NCI-H1092 (cell line): ENCODE results near the gene NES.

Source experiments
- DNase-seq: peaks from one replicate; lab custom pipeline; 2025; lab: John Stamatoyannopoulos, UW

Gene NES

DNA sequence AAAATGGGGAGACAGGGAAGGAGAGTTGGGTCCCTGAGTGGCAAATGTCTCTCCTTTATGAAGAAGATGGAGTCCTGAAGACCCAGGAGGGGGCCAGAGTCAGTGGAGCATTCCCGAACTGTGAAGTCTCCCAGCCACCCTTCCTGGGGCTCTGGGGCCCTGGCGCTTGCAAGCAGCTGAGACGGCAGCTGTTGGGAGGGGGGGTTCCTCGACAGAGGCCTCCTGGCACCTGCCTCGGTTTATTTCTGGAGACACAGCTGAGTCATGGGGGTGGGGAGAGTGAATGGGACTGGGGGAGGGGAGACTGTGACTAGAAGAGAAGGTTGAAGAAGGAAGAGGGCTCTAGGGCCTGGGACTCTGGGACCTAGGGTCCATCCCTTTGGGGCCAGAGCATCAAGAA is 14.0 kb downstream of the NES start:
- no peak for DNase-seq

DNA sequence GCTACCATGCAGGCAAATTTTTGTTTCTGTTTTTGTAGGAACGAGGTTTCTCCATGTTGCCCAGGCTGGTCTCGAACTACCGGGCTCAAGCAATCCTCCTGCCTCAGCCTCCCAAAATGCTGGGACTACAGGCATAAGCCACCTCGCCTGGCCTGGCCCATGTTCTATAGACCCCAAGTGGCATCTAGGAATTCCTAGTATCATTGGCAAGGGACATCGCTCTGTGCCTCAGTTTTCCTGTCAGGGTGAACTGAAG is 14.5 kb downstream of the NES start:
- no peak for DNase-seq

DNA sequence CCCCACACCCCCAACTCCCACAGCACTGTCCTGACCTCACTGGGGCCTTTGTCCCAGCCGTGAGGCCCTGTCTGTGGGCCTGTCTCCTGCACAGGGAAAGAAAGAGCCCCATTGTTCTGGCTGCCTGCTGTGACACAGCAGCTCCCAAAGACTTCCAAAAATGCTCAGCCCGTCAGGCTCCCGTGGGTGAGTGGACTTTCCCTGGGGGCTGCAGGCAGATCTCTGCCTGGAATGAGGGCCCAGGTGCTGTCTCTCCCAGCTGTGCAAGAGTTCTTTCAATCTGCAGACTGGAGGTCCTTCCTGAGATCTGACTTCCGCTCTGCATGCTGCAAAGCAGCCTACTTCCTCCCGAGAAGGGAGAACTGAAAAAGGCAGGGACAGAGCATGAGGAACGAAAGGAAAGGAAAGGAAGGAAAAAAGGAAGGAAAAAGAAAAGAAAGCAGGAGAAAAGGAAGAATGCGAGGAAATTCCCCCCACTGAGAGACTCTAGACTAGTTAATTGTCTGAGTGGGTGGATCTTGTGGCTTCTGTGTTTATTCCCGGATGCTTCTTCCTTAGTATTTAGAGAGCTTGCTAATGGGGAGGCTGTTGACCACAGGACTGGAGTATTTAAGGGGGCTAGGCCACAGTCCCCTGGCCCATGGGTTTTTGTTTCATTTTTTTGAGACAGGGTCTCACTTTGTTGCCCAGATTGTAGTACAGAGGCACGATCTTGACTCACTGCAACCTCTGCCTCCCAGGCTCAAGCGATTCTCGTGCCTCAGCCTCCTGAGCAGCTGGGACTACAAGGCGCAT is 15.0 kb downstream of the NES start:
- DNase-seq: no peak

DNA sequence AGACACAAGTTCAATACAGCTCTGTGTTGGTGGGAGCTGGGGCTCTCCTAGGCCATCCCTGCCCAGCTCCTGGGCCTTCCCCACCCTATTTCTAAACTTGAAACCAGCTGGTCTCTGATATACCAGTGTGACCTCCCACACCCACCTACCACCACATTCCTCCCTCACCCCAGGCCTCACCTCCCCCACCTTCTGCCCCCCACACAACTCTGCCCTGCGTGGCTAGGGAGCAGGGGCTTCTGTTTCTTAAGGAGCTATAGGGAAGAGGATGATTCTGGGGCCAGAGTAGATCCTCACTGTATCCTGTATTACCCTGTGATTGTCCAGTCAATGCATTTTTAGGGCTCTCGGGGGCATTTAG is 16.5 kb downstream of the NES start:
- no peak for DNase-seq

DNA sequence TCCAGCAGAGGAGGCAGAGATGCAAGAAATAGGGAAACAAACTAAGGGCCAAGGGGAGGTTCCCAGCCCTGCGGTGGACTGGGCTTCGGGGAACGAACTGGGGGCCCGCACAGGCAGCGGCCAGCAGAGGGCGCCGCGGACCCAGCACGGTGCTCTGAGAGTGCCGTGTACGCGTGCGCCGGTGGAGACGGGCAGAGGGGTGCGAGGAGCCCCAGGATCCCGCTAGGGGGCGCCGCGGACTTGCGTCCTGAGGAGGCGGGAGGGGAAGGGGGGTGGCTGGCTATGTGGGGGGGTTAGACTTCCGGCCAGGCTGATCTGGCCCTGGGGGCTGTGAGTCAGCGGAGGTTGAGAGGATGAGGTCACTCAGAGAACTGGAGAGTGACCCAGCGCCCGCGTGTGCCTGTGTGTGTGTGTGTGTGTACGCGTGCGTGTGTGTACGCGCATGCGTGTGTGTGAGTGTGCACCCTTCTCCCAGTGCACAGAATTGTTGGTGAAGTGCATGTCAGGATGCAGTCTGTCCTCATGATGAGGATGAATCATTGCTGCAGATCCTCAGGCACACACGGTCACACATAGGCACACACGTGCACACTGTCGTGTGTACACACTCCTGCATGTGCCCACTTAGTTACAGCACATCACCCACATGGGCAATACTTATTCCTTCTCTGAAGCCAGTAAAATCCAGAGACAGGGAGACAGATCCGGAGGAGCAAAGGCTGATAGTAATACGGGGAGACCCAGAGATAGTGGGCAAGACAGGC is 17.0 kb downstream of the NES start:
- peak; percentile 92 for DNase-seq

DNA sequence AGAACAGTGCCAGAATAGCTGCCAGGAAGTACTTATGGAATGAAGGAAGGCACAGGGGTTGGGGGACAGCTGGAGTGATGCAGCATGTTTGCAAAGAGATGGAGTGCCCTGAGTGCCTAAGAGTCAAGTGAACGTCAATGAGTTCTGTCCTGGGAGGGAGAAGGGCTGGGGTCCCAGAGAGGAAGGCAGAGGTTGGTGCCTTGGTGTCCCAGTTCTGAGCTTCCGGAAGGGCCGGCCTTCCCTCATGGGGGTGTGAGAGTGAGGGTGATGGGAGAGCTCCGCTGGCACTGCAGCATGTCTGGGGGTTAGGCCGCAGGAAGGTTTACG is 17.6 kb downstream of the NES start:
- no peak for DNase-seq

DNA sequence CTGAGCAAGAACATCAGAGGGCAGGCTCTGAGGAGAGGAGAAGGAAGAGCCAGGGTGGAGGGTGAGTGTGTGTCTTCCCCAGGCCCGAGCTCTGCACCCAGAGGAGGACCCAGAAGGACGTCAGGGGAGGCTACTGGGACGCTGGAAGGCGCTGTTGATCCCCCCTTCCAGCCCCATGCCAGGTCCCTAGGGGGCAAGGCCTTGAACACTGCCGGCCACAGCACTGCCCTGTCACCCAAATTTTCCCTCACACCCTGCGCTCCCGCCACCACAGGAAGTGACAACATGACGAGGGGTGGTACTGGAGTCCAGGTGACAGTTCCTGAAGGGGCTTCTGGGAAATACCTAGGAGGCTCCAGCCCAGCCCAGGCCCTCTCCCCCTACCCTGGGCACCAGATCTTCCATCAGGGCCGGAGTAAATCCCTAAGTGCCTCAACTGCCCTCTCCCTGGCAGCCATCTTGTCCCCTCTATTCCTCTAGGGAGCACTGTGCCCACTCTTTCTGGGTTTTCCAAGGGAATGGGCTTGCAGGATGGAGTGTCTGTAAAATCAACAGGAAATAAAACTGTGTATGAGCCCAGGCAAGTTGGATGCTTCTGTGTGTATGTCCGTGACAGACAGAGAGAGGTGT is 18.1 kb downstream of the NES start:
- no peak for DNase-seq

DNA sequence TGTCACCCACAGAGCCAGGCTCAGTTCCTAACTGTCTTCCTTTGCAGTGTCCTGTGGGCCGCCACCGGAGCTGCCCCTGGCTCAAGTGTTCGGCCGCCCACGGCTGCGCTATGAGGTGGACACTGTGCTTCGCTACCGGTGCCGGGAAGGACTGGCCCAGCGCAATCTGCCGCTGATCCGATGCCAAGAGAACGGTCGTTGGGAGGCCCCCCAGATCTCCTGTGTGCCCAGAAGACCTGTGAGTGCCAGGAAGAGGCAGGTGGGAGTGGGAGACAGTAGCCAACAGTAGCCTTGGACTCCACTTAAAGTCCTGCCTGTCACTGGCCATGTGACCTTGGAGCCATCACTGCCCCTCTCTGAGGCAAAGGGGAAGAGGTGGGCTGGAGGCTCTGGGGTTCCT is 18.7 kb downstream of the NES start:
- no peak for DNase-seq

DNA sequence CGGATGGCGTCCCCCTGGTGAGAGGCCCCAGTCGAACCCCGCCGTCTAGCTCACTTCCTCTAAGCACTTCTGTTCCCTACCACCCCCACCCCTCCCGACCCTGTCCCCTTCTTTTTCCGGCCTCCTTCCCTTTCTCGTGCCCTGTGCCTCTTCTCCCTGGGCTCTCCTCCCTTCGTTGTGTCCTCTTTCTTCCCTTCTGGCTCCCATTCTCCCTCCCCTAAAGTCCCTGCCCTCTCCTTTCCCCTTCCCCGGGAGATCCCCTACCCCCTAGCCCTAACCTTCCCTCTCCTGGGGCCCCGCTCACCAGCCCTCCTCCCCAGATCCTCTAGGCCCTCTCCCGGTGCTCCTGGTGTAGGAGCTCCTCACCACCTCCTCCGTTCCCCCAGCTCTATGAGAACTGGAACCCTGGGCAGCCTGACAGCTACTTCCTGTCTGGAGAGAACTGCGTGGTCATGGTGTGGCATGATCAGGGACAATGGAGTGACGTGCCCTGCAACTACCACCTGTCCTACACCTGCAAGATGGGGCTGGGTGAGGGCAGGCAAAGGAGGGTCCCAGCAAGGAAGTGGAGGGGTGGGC is 19.4 kb downstream of the NES start:
- DNase-seq: no peak

DNA sequence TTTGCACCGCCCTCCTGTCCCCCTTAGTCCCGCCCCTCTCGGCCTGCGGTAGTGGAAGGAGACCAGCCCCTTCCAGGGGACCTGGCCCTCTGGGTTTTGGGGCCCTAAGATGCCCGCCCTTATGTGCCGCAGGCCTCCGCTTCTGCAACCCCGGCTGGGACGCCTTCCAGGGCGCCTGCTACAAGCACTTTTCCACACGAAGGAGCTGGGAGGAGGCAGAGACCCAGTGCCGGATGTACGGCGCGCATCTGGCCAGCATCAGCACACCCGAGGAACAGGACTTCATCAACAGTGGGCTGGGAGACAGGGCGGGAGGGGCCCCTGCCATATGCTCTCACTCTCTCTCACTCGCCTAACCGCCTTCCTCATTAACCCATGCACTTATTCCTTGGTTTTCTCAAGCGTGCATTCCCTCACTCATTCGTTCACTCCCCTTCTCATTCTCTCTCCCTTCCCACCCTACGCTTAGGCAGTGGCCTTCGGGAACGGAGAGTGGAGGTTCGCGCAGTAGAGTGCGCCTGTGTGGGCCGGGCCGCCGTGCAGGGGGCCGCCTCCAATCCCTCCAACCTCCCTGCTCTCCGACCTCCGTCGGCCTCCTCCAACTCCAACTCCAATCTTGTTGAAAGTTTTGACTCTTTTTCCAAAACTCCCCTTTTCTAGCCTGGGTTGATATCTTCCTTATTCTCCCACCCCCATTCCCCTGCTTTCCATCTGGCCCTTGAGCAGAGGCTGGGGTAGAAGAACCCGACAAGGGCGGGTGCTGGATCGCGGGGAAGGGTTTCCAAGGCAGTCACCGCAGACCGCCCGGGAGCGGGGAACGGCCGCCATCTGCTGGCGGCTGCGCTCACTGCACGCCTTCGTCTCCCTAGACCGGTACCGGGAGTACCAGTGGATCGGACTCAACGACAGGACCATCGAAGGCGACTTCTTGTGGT is 20.1 kb downstream of the NES start:
- DNase-seq: peak; percentile 44

DNA sequence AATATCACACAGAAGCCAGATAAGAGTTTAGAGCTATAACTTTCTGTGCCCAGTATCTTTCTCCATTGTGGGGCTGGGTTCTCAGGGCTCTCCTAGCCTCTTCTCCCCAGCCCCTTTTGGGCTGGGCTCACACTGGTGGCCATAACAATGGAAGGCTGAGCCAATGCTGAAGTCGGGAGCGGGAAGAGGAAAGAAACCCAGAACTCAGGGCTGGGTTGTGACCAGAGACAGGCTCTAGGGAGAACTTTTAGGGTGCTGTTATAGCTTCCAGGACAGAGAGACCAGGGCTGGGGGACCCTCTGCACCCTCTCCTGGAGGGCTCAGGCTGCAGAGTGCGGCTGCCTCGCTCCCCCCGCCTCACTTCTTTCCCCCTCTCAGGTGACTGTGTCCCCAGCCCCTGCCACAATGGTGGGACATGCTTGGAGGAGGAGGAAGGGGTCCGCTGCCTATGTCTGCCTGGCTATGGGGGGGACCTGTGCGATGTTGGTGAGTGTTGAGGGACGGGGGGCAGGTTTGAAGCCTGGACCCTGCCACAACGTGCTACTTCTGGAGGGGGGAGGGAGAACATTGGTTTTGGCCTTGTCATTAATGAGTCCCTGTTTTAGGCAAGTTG is 21.2 kb downstream of the NES start:
- DNase-seq: no peak

DNA sequence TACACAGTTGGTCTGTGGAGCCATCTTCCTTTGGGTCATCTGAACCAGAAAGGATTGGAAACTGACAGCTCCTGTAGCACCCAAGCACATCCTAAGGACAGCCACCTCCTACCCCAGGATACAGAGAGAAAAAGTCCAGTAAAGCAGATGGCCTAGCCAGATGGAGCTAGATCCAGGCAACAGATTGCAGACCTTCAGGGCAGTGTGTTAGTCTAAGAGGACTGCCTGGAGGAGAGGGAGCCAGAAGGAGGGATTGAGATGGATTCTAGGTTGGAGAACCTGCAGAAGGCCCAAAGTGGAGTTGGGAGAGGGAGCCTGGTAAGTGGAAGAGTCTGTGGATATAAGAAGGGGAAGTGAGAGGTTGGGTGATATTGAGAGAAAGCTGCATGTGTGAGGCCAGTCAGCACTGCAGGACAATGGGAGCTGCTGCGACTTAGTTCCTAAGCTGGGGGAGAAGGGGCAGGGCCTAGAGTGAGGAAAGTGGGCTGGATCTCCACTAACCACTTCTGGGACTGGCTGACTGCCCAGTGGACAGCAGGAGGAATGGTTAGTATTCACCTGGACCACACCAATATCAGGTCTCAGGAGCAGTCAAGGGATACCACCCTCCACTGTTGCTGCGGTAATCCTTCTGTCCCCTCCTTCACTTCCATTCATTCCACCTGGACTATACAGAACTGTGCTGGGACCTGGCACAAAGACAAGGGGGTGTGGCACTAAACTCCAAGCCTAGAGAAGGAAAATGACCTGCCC is 21.9 kb downstream of the NES start:
- DNase-seq: no peak

DNA sequence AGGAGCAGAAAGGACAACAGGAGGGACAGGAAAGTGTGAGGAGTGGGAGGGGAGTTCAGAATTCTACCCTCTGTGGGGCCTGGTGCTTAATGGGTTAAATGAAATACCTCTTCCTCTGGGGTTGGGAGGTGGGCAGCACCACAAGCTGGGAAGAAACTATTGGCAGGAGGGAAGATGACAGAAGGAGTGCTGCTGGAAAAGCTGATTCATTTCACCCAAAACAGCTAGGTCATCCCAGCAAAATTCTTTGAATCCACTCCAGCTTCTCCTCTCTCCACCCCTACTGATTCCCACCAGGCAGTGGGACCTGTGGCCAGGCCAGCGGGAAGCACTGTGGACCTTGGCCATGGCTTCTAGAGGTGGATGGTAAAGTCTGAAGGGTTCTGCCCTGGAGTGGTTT is 22.5 kb downstream of the NES start:
- DNase-seq: no peak

DNA sequence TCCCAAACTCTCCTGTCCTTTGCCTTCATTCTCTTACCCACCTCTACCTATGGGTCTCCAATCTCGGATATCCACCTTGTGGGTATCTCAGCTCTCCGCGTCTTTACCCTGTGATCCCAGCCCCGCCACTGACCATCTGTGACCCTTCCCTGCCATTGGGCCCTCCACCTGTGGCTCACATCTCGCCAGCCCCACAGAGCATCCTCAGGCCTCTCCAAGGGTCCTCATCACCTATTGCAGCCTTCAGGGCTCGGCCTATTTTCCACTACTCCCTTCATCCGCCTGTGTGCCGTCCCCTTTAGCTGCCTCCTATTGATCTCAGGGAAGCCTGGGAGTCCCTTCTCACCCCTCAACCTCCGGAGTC is 24.2 kb downstream of the NES start:
- DNase-seq: no peak

DNA sequence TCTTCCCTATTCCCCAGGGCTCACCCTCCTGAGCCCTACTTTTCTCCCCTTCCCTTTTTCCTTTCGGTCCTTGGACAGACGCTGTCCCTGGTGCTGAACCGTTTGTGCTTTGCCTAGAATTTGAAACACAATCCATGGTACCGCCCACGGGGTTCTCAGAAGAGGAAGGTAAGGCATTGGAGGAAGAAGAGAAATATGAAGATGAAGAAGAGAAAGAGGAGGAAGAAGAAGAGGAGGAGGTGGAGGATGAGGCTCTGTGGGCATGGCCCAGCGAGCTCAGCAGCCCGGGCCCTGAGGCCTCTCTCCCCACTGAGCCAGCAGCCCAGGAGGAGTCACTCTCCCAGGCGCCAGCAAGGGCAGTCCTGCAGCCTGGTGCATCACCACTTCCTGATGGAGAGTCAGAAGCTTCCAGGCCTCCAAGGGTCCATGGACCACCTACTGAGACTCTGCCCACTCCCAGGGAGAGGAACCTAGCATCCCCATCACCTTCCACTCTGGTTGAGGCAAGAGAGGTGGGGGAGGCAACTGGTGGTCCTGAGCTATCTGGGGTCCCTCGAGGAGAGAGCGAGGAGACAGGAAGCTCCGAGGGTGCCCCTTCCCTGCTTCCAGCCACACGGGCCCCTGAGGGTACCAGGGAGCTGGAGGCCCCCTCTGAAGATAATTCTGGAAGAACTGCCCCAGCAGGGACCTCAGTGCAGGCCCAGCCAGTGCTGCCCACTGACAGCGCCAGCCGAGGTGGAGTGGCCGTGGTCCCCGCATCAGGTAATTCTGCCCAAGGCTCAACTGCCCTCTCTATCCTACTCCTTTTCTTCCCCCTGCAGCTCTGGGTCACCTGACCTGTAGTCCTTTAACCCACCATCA is 24.8 kb downstream of the NES start:
- DNase-seq: no peak

DNA sequence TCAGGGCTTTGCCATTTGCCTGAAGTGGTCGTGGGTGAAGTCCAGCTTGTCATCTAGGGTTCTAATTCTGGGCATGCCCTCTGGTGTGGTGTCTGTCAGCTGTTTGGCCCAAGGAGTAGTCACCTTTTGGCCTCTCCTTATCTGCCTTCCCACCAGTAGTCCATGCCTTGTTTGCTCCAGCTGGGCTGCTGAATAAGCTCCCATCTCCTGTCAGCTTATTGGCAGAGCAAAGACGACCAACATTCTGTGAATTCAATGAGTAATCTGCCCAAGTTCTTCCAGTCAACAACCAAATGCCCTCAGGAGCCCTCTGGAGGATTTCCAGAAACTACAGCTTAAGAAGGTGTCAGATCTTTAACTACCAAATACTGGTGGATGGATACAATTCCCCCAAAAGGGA is 28.3 kb downstream of the NES start:
- no peak for DNase-seq

DNA sequence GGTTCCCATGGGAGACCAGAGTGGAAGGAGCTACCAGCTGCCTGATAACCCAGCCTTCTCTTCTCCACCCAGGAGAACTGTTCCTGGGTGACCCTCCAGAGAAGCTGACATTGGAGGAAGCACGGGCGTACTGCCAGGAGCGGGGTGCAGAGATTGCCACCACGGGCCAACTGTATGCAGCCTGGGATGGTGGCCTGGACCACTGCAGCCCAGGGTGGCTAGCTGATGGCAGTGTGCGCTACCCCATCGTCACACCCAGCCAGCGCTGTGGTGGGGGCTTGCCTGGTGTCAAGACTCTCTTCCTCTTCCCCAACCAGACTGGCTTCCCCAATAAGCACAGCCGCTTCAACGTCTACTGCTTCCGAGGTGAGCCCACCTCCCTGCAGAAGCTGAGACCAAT is 28.7 kb downstream of the NES start:
- no peak for DNase-seq

DNA sequence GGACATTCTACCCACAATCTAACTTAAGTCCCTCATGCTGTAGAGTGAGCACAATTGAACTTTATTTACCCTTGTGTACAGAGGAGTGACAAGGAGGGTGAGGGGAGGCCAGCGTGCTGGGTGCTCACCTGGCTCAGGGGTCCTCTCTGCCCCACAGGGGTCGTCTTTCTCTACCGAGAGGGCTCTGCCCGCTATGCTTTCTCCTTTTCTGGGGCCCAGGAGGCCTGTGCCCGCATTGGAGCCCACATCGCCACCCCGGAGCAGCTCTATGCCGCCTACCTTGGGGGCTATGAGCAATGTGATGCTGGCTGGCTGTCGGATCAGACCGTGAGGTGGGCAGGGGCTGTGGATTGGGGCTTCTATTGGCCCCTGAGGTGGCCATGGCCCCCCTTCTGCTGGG is 29.9 kb downstream of the NES start:
- DNase-seq: no peak

DNA sequence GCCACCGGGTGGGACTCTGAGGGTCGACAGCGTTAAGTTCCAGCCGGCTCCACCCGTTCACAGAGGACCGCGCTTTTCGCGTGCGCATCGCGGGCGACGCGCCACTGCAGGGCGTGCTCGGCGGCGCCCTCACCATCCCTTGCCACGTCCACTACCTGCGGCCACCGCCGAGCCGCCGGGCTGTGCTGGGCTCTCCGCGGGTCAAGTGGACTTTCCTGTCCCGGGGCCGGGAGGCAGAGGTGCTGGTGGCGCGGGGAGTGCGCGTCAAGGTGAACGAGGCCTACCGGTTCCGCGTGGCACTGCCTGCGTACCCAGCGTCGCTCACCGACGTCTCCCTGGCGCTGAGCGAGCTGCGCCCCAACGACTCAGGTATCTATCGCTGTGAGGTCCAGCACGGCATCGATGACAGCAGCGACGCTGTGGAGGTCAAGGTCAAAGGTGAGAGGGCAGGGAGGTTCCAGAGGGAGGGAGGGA is 30.4 kb downstream of the NES start:
- no peak for DNase-seq

DNA sequence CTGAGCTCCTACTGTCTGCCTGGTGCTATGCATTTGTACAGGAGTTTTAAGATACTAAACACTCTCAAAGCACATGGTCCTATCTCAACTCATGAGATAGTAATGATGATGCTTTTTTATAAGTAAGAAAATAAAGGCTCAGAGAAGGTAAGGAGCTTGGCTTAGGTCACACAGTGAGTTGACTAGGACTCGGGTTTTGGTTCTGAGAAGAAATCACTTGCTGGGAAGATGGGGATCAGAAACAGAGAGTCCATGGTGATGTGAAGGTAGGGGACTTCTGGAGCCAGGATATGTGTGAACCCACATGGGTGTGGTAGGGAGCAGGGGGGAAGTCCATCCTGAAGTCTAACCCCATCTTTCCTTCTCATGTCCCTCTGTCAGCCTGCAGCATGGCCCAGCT is 31.5 kb downstream of the NES start:
- no peak for DNase-seq
